ENCODE measurements around the gene ODF4. TPM values are rescaled to one million over a fixed set of nuclear protein-coding genes. Genes with fewer than 3 reads are reported as not detected.
A peak's percentile ranks its signal among the peaks of the same experiment; 100 is the strongest.

The ODF4 gene
- total and polyA plus RNA-seq, 2 of the 4 experiments (the other 2 are of a cell fraction), result not detected

DNA sequence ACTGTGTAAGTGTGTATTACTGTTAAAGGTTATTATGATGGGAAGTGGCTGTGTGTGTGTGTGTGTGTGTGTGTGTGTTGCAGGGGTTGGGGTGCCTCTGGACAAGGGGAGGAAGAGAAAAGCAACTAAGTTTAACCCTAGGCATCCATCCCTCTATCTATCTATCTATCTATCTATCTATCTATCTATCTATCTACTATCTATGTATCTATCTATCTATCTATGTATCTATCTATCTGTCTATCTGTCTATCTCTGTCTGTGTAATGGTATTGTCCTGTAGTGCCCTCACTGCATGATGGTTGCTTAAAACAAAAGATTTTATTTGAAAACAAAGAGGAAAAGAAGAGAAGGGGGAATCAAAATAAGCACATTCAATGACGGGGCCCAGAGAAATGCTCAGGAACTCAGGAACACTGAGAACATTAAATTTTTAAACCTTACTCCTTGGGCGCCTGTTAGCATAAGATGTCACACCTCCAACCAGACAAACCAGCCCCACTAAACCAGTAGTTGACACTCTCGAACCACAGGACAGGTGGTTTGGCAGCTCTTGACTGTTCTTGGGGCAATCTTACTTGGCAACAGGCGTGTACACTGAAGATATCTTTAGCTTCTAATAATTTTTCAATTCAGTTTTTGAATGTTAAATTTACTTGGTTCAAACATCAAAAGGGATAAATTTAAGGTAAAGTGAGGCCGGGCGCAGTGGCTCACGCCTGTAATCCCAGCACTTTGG is 48.4 kb downstream of the ODF4 start:
- no peak overlapping the region for H3K23ac ChIP-seq (ENCODE audit: low read depth, low read length)
- H3K4me2 ChIP-seq (ENCODE audit: low read depth, low read length), result no peak overlapping the region
- dilution Hi-C loops (cut with HindIII; ENCODE audit: low sequenced_read_pairs, unreplicated experiment), result no loop called here
- no peak overlapping the region for H4K5ac ChIP-seq (ENCODE audit: low read depth, low read length)
- H2BK120ac ChIP-seq (ENCODE audit: low read depth, low read length), result no peak overlapping the region
- DNase-seq, result no peak
- H3K18ac ChIP-seq (ENCODE audit: low read depth, low read length), result no peak overlapping the region
- no peak overlapping the region for H3K4me3 ChIP-seq (ENCODE audit: insufficient read depth, low read depth, low read length)
- 90% methylated on average over 2 of the region's 7 CpGs; no CpG with 5 or more reads in 1 of the 2 experiments for WGBS, 2 experiments (ENCODE audit: extremely low coverage in 2 of 2, insufficient read length in 1 of 2)
- no peaks in the 10 kb centered on the region for H3K9me3 ChIP-seq (ENCODE audit: control insufficient read depth, insufficient read depth, low read length)
- H3K9me1 ChIP-seq (ENCODE audit: insufficient read depth, low read length), result peaks cover 4% of the 10 kb centered on the region
- H3K4ac ChIP-seq (ENCODE audit: low read depth, low read length), result no peak overlapping the region; the same call in 1 of the 2 replicates
- H2BK15ac ChIP-seq (ENCODE audit: low read depth, low read length), result no peak overlapping the region
- ChIA-PET POLR2A (ENCODE audit: unreplicated experiment) (interaction anchor here (0.6 kb wide), 1 partner anchor 62 kb away, joined by 3 read pairs; no protein-coding TSS in a partner anchor), CTCF (interaction anchor here (0.5 kb wide), 1 partner anchor 48 kb away, joined by 3 read pairs; the partner anchor contains the start of gene ODF4)
- H3K27ac ChIP-seq (ENCODE audit: insufficient read depth, low read length), result no peak overlapping the region
- no peak overlapping the region for H2AFZ ChIP-seq (replicated peaks; ENCODE audit: low read length, poor library complexity)
- no peaks in the 10 kb centered on the region for H3K36me3 ChIP-seq (ENCODE audit: control insufficient read depth, insufficient read depth, low read length)
- no peak overlapping the region for H2BK5ac ChIP-seq (ENCODE audit: low read depth, low read length, poor library complexity, severe bottlenecking)
- no peaks in the 10 kb centered on the region for H3K27me3 ChIP-seq (ENCODE audit: control insufficient read depth, insufficient read depth, low read length)
- no peak for ATAC-seq (ENCODE audit: low read depth)
- peaks cover 13% of the 10 kb centered on the region for H3K4me1 ChIP-seq (ENCODE audit: control insufficient read depth, insufficient read depth, low read length)
- H4K8ac ChIP-seq (ENCODE audit: low read depth in 2 of 2, low read length in 2 of 2), result no peak overlapping the region
- H3K14ac ChIP-seq (replicated peaks; ENCODE audit: low read depth, low read length), result no peak overlapping the region
- peaks cover 0 to 12% of the 10 kb centered on the region in 2 experiments; a peak in 1 of 4 replicates for H3K79me1 ChIP-seq (ENCODE audit: low read depth in 1 of 2, low read length in 2 of 2)
- H2AK9ac ChIP-seq (replicated peaks; ENCODE audit: low read depth, low read length, poor library complexity), result no peak overlapping the region
- no peak overlapping the region for H3K9ac ChIP-seq (ENCODE audit: low read depth, low read length)
- in situ Hi-C loops (cut with MboI; ENCODE audit: low sequenced_read_pairs), result no loop called here
- H3K56ac ChIP-seq (ENCODE audit: extremely low read depth, insufficient read depth, low read length), result no peak overlapping the region
- no TSS peak for BruUV-seq (replicated peaks)
- H2BK20ac ChIP-seq (ENCODE audit: low read depth, low read length), result no peak overlapping the region
- no peak overlapping the region for H4K91ac ChIP-seq (ENCODE audit: insufficient read depth, low read depth, low read length)
- intact Hi-C loops (cut with micrococcal nuclease), result loop anchor here (10.0 kb wide), 1 partner anchor 237 kb away; no protein-coding TSS in a partner anchor
- TF ChIP-seq RFX5 (IDR thresholded peaks at IDR 0.05; ENCODE audit: low read depth, low read length), result no peak
- TF ChIP-seq, protein P1, sequence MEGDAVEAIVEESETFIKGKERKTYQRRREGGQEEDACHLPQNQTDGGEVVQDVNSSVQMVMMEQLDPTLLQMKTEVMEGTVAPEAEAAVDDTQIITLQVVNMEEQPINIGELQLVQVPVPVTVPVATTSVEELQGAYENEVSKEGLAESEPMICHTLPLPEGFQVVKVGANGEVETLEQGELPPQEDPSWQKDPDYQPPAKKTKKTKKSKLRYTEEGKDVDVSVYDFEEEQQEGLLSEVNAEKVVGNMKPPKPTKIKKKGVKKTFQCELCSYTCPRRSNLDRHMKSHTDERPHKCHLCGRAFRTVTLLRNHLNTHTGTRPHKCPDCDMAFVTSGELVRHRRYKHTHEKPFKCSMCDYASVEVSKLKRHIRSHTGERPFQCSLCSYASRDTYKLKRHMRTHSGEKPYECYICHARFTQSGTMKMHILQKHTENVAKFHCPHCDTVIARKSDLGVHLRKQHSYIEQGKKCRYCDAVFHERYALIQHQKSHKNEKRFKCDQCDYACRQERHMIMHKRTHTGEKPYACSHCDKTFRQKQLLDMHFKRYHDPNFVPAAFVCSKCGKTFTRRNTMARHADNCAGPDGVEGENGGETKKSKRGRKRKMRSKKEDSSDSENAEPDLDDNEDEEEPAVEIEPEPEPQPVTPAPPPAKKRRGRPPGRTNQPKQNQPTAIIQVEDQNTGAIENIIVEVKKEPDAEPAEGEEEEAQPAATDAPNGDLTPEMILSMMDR (conservative IDR thresholded peaks at IDR 0.05; ENCODE audit: low read depth, low read length), result no peak
- no peak for TF ChIP-seq BHLHE40 (IDR thresholded peaks at IDR 0.05; ENCODE audit: low read depth, low read length)
- TF ChIP-seq MAFK (IDR thresholded peaks at IDR 0.05; ENCODE audit: low read depth, low read length), result no peak
- no peak for TF ChIP-seq NFE2L2 (IDR thresholded peaks at IDR 0.05; ENCODE audit: low read depth, low read length)
- no peak for TF ChIP-seq CEBPB (IDR thresholded peaks at IDR 0.05; ENCODE audit: low read depth, low read length)
- peak overlapping the region; percentile 30; the same call in 1 of the 2 replicates for H2AK5ac ChIP-seq (ENCODE audit: low read depth, low read length)
- H4K20me1 ChIP-seq (ENCODE audit: insufficient read depth, low read length), result peaks cover 8% of the 10 kb centered on the region; the same call in 1 of the 2 replicates
